HEK293 (cell line): ENCODE measurements around the gene CACNA2D3.
"Not testable (repeated sequence)": the region's sequence is repeated elsewhere in the genome, so short reads cannot be mapped to it uniquely, and the experiment has no call there.

Source experiments
- CTCF ChIA-PET: fragments of 350-600 bp; formaldehyde crosslinking; extraction: SDS; loops from one replicate; lab custom pipeline; 2021; ENCODE audit warnings: antibody characterized with exemption; lab: Yijun Ruan, JAX
- POLR2A ChIA-PET: fragments of 300-600 bp; formaldehyde crosslinking; extraction: SDS; loops from one replicate; lab custom pipeline; 2020; ENCODE audit warnings: antibody characterized with exemption, inconsistent platforms; lab: Yijun Ruan, JAX
- H3K27ac ChIP-seq: fragments of 200-500 bp; sonication (Bioruptor generic); 2 replicates; pipeline ENCODE4 v1.5.1; 2014; ENCODE audit warnings: low read depth, low read length, control low read depth, inconsistent platforms; ENCODE audit errors: extremely low read depth
- H3K36me3 ChIP-seq, 2 experiments: fragments of 200-500 bp in 1 of 2; sonication (Bioruptor generic) in 1 of 2; 1 replicate in 1 of 2; 2 replicates in 1 of 2; pipeline ENCODE4 v1.5.1; 2014 to 2017; ENCODE audit warnings: inconsistent platforms in 2 of 2, low read length in 2 of 2; ENCODE audit not compliant: control insufficient read depth in 2 of 2, insufficient read depth in 1 of 2
- H3K4me1 ChIP-seq: fragments of 200-500 bp; sonication (Bioruptor generic); 2 replicates; pipeline ENCODE4 v1.5.1; 2014; ENCODE audit warnings: mild to moderate bottlenecking, low read length, inconsistent platforms; ENCODE audit not compliant: control insufficient read depth, insufficient read depth
- H3K4me3 ChIP-seq: 2 replicates; pipeline ENCODE4 v1.5.1; 2011; ENCODE audit warnings: low read depth, mild to moderate bottlenecking, control low read depth, low read length, moderate library complexity
- H3K9me3 ChIP-seq: fragments of 200-500 bp; sonication (Bioruptor generic); 2 replicates; pipeline ENCODE4 v1.5.1; 2014; ENCODE audit warnings: low read depth, low read length, inconsistent platforms; ENCODE audit not compliant: control insufficient read depth, insufficient read depth
- MEIS1 ChIP-seq: sonication (generic); formaldehyde crosslinking; IDR thresholded peaks from 2 replicates; pipeline ENCODE4 v1.8.1; 2022; ENCODE audit warnings: missing genetic modification reagents, mild to moderate bottlenecking, borderline replicate concordance
- PATZ1 ChIP-seq: fragments of 450-650 bp; formaldehyde crosslinking; IDR thresholded peaks from 2 replicates; pipeline ENCODE4 v1.5.1; 2016; ENCODE audit warnings: missing biosample characterization, missing genetic modification characterization
- SCRT1 ChIP-seq: fragments of 450-650 bp; formaldehyde crosslinking; IDR thresholded peaks from 2 replicates; pipeline ENCODE4 v1.5.1; 2016; ENCODE audit warnings: missing biosample characterization, missing genetic modification characterization, borderline replicate concordance
- SP2 ChIP-seq: fragments of 450-650 bp; formaldehyde crosslinking; IDR thresholded peaks from 2 replicates; pipeline ENCODE4 v1.5.1; 2016; ENCODE audit warnings: missing biosample characterization, missing genetic modification characterization
- SP3 ChIP-seq: fragments of 450-650 bp; formaldehyde crosslinking; IDR thresholded peaks from 2 replicates; pipeline ENCODE4 v1.5.1; 2016; ENCODE audit warnings: missing biosample characterization, missing genetic modification characterization
- TRIM28 ChIP-seq: IDR thresholded peaks from 2 replicates; pipeline ENCODE4 v1.6.1; 2011; ENCODE audit warnings: low read length, control low read depth, borderline replicate concordance
- TSHZ1 ChIP-seq: fragments of 450-650 bp; formaldehyde crosslinking; IDR thresholded peaks from 2 replicates; pipeline ENCODE4 v1.5.1; 2016; ENCODE audit warnings: missing biosample characterization, missing genetic modification characterization, borderline replicate concordance
- ZNF138 ChIP-seq: fragments of 450-650 bp; formaldehyde crosslinking; IDR thresholded peaks from 2 replicates; pipeline ENCODE4 v1.5.1; 2016; ENCODE audit warnings: missing biosample characterization, missing genetic modification characterization, borderline replicate concordance
- ZNF311 ChIP-seq: fragments of 450-650 bp; formaldehyde crosslinking; IDR thresholded peaks from 2 replicates; pipeline ENCODE4 v1.5.1; 2017; ENCODE audit warnings: missing biosample characterization, missing genetic modification characterization, borderline replicate concordance
- ZNF394 ChIP-seq: fragments of 450-650 bp; formaldehyde crosslinking; IDR thresholded peaks from 2 replicates; pipeline ENCODE4 v1.5.1; 2016; ENCODE audit warnings: missing biosample characterization, missing genetic modification characterization, mild to moderate bottlenecking, moderate library complexity, borderline replicate concordance
- ZNF549 ChIP-seq: fragments of 450-650 bp; IDR thresholded peaks from 2 replicates; pipeline ENCODE4 v1.5.1; 2018; ENCODE audit warnings: missing biosample characterization, missing genetic modification characterization, mild to moderate bottlenecking, inconsistent platforms, moderate library complexity
- ZNF624 ChIP-seq: fragments of 450-650 bp; formaldehyde crosslinking; IDR thresholded peaks from 2 replicates; pipeline ENCODE4 v1.5.1; 2017; ENCODE audit warnings: missing biosample characterization, missing genetic modification characterization
- ZNF639 ChIP-seq: fragments of 450-650 bp; formaldehyde crosslinking; IDR thresholded peaks from 2 replicates; pipeline ENCODE4 v1.5.1; 2016; ENCODE audit warnings: missing biosample characterization, missing genetic modification characterization
- ZNF664 ChIP-seq: fragments of 450-650 bp; formaldehyde crosslinking; IDR thresholded peaks from 2 replicates; pipeline ENCODE4 v1.5.1; 2016; ENCODE audit warnings: missing biosample characterization, missing genetic modification characterization
- ZNF747 ChIP-seq: fragments of 450-650 bp; formaldehyde crosslinking; IDR thresholded peaks from 2 replicates; pipeline ENCODE4 v1.5.1; 2016; ENCODE audit warnings: missing biosample characterization, missing genetic modification characterization
- ZNF792 ChIP-seq: fragments of 450-650 bp; formaldehyde crosslinking; IDR thresholded peaks from 2 replicates; pipeline ENCODE4 v1.5.1; 2016; ENCODE audit warnings: missing biosample characterization, missing genetic modification characterization
- TF ChIP-seq, protein P1 (sequence below): fragments of 450-650 bp; formaldehyde crosslinking; IDR thresholded peaks from 2 replicates; pipeline ENCODE4 v1.5.1; 2016; ENCODE audit warnings: missing biosample characterization, missing genetic modification characterization
- TF ChIP-seq, protein P2 (sequence below): fragments of 450-650 bp; formaldehyde crosslinking; IDR thresholded peaks from 2 replicates; pipeline ENCODE4 v1.5.1; 2016; ENCODE audit warnings: missing biosample characterization, missing genetic modification characterization

CACNA2D3 gene

GRCh38 chr3:54970895-54971294 is 848.5 kb downstream of the CACNA2D3 start:
- H3K36me3 ChIP-seq, result no peaks in the 10 kb centered on the region
- no peaks in the 10 kb centered on the region for H3K4me1 ChIP-seq
- H3K27ac ChIP-seq, result no peak overlapping the region
- H3K4me3 ChIP-seq, result no peak overlapping the region
- ChIA-PET CTCF (interaction anchor here (0.7 kb wide), 1 partner anchor 12 kb away, joined by 3 read pairs; no protein-coding TSS in a partner anchor), POLR2A (no interaction called here)
- H3K9me3 ChIP-seq, result no peaks in the 10 kb centered on the region
- TF ChIP-seq ZNF138 (tag by site-specific recombination) (no peak), SP3 (tag by site-specific recombination) (no peak), ZNF639 (tag by site-specific recombination) (no peak), TSHZ1 (tag by site-specific recombination) (no peak), SP2 (tag by site-specific recombination) (no peak), ZNF394 (tag by site-specific recombination) (no peak), ZNF792 (tag by site-specific recombination) (no peak), TRIM28 (no peak), ZNF747 (tag by site-specific recombination) (no peak), ZNF311 (tag by site-specific recombination) (no peak)
- TF ChIP-seq, protein P1, sequence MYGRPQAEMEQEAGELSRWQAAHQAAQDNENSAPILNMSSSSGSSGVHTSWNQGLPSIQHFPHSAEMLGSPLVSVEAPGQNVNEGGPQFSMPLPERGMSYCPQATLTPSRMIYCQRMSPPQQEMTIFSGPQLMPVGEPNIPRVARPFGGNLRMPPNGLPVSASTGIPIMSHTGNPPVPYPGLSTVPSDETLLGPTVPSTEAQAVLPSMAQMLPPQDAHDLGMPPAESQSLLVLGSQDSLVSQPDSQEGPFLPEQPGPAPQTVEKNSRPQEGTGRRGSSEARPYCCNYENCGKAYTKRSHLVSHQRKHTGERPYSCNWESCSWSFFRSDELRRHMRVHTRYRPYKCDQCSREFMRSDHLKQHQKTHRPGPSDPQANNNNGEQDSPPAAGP, result no peak
- TF ChIP-seq, protein P2, sequence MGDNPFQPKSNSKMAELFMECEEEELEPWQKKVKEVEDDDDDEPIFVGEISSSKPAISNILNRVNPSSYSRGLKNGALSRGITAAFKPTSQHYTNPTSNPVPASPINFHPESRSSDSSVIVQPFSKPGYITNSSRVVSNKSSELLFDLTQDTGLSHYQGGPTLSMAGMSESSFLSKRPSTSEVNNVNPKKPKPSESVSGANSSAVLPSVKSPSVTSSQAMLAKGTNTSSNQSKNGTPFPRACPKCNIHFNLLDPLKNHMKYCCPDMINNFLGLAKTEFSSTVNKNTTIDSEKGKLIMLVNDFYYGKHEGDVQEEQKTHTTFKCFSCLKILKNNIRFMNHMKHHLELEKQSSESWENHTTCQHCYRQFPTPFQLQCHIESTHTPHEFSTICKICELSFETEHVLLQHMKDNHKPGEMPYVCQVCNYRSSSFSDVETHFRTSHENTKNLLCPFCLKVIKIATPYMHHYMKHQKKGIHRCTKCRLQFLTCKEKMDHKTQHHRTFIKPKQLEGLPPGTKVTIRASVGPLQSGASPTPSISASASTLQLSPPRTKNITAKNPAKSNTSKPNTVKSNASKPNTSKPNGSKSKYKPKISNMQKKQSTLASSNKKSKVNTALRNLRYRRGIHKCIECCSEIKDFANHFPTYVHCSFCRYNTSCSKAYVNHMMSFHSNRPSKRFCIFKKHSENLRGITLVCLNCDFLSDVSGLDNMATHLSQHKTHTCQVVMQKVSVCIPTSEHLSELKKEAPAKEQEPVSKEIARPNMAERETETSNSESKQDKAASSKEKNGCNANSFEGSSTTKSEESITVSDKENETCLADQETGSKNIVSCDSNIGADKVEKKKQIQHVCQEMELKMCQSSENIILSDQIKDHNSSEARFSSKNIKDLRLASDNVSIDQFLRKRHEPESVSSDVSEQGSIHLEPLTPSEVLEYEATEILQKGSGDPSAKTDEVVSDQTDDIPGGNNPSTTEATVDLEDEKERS, result no peak

GRCh38 chr3:54977439-54977838 is 855.1 kb downstream of the CACNA2D3 start:
- CTCF ChIA-PET, result no interaction called here
- H3K4me1 ChIP-seq, result no peaks in the 10 kb centered on the region

DNA sequence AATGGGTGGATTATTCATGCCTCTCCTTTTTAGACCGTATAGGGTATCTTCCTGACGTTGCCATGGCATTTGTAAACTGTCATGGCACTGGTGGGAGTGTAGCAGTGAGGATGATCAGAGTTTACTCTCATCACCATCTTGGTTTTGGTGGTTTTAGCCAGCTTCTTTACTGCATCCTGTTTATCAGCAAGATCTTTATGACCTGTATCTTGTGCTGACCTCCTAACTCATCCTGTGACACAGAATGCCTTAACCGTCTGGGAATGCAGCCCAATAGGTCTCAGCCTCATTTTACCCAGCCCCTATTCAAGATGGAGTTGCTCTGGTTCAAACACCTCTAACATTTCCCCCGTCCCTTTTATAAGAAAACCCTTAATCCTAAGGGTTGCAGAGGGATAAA is 855.6 kb downstream of the CACNA2D3 start:
- POLR2A ChIA-PET, CTCF ChIA-PET, H3K4me1 ChIP-seq, H3K27ac ChIP-seq, H3K4me3 ChIP-seq, H3K9me3 ChIP-seq, H3K36me3 ChIP-seq: not testable (repeated sequence)

More at GRCh38 chr3:54977439-54977838, 855.1 kb downstream of the CACNA2D3 start:
- POLR2A ChIA-PET, result no interaction called here
- Histone ChIP-seq H3K9me3 (no peaks in the 10 kb centered on the region), H3K27ac (no peak overlapping the region), H3K36me3 (no peaks in the 10 kb centered on the region), H3K4me3 (no peak overlapping the region)
- no peak for TF ChIP-seq SCRT1 (tag by site-specific recombination)
- no peak for TF ChIP-seq ZNF664 (tag by site-specific recombination)
- TF ChIP-seq MEIS1 (CRISPR knock-in tag), result no peak
- no peak for TF ChIP-seq ZNF624 (tag by site-specific recombination)
- TF ChIP-seq ZNF549 (tag by site-specific recombination), result no peak
- no peak for TF ChIP-seq PATZ1
